ENCODE measurements around the gene ADAMTSL4.
"Not testable (repeated sequence)": the region's sequence is repeated elsewhere in the genome, so short reads cannot be mapped to it uniquely, and the experiment has no call there.

Gene ADAMTSL4

DNA sequence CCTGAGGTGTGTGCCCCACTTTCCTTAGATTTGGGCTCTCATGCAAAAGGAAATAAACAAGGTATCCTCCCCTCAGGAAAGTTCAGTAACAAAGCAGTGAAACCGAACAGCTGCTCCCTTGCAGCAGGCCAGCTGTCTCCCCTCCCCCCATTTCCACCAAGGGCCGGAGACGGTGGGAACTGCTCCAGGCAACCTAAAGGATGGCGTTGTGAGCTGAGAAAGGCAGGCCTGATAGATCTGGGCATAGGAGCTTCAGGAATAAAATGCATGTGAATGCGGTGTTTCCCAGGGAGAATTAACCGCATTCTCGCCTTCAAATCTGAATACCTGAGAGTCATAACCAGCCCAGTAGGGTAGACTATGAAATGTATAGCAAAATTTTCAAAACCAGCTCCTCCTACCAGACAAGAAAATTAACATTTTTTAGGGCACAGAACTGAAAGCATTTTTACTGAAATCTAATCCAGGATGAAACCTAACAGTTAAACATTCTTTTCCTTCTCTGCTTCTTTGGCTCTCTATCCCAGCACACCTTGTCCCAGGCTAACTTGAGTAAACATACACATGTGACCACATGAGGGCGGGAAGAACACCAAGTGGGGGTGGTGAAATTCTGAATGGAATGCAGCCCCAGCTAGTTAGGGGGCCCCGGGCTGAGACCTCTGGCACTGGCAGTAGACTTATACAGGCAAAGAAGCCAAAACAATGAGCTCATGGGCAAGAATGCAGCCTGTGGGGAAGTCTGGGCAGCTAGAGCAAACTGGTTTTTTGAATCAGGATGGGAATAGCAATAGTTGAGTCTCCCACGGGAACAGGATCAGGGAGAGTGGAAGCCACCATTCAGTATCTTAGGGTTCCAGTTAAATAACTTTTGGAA lies 18.7 kb downstream of the ADAMTSL4 start:
- ATAC-seq (replicated peaks; ENCODE audit: extremely low read depth, poor library complexity, severe bottlenecking) (peak; percentile 11), DNase-seq (ENCODE audit: low spot score in 2 of 2) (no peak)
- peaks cover 62% of the 10 kb centered on the region for H3K36me3 Mint-ChIP-seq (ENCODE audit: insufficient read depth)
- H3K9me3 Mint-ChIP-seq, result no peaks in the 10 kb centered on the region
- peak overlapping the region; percentile 99 for H3K4me3 Mint-ChIP-seq
- H3K4me1 Mint-ChIP-seq, result peaks cover 65% of the 10 kb centered on the region
- no peaks in the 10 kb centered on the region for H3K27me3 Mint-ChIP-seq
- peak overlapping the region; percentile 93 for H3K27ac Mint-ChIP-seq (ENCODE audit: low read depth)

DNA sequence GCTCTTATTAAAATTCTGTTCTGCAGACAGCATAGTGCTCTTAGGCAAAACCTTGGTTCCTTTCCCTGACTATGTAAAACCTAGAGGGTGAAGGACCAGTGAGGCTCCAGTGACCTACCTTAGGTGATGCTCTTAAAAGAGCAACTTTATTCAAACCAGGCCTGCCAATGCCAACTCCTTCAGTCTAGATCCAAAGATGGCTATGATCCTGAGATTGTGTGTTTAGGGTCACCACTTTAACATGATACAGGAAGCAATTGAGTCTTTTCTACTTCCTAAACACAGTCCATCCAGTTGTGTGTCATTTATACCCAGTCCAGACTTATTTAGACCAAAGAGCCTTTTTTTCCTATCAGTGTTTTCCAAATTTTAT lies 19.4 kb downstream of the ADAMTSL4 start:
- H3K36me3 Mint-ChIP-seq (ENCODE audit: insufficient read depth), result peaks cover 64% of the 10 kb centered on the region
- no peaks in the 10 kb centered on the region for H3K9me3 Mint-ChIP-seq
- peak overlapping the region; percentile 93 for H3K27ac Mint-ChIP-seq (ENCODE audit: low read depth)
- ATAC-seq (replicated peaks; ENCODE audit: extremely low read depth, poor library complexity, severe bottlenecking), result no peak
- H3K4me1 Mint-ChIP-seq, result peaks cover 59% of the 10 kb centered on the region
- H3K4me3 Mint-ChIP-seq, result peak overlapping the region; percentile 99
- H3K27me3 Mint-ChIP-seq, result no peaks in the 10 kb centered on the region
- DNase-seq (ENCODE audit: low spot score in 2 of 2), result no peak

DNA sequence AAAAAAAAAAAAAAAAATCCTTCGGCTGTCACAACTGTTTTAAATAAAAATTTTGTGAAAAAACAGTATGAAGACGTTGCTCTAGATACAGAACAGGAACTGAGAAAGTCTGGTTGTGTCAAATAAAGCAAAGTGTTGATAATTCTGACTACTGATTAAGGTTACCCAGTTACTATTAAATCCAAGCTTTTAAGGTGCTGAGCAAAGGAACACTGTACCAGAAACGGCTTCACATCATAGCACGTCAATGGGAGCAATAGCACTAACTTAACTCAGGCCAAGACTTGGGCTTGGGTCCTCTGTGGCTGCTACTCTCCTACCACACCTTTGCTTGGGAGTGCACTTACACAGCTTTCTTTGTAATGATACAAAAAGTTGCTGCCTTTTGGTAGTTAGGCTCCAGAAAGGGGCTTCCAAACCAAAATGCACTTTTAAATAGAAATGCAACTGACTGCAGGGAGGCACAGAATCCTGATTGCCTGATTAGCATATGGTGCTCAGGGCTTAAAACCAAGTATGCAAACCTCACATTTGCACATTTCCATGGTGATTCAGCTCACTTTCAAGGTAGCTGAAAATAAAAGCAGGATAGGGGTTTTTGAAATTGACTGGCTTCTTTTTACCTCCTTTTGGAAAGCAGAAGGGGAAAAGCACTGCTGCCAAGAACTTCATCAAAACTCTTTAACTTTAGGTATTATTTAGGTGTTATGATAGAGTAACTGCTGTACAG lies 23.9 kb downstream of the ADAMTSL4 start:
- Mint-ChIP-seq H3K36me3 (ENCODE audit: insufficient read depth) (peaks cover 94% of the 10 kb centered on the region), H3K27ac (ENCODE audit: low read depth) (peak overlapping the region; percentile 98), H3K9me3 (no peaks in the 10 kb centered on the region), H3K4me3 (peak overlapping the region; percentile 99), H3K27me3 (no peaks in the 10 kb centered on the region), H3K4me1 (peaks cover 70% of the 10 kb centered on the region)
- ATAC-seq (replicated peaks; ENCODE audit: extremely low read depth, poor library complexity, severe bottlenecking) (no peak), DNase-seq (ENCODE audit: low spot score in 2 of 2) (no peak)

- not testable (repeated sequence) for DNase-seq (ENCODE audit: low spot score in 2 of 2); ATAC-seq (replicated peaks; ENCODE audit: extremely low read depth, poor library complexity, severe bottlenecking); H3K27me3 Mint-ChIP-seq; H3K9me3 Mint-ChIP-seq
- Mint-ChIP-seq H3K36me3 (ENCODE audit: insufficient read depth) (peaks cover 97% of the 10 kb centered on the region), H3K4me1 (peaks cover 65% of the 10 kb centered on the region), H3K4me3 (peak overlapping the region; percentile 99), H3K27ac (ENCODE audit: low read depth) (peak overlapping the region; percentile 98)
These were observed 24.5 kb downstream of the ADAMTSL4 start for GRCh38 chr1:150573648-150574071.

DNA sequence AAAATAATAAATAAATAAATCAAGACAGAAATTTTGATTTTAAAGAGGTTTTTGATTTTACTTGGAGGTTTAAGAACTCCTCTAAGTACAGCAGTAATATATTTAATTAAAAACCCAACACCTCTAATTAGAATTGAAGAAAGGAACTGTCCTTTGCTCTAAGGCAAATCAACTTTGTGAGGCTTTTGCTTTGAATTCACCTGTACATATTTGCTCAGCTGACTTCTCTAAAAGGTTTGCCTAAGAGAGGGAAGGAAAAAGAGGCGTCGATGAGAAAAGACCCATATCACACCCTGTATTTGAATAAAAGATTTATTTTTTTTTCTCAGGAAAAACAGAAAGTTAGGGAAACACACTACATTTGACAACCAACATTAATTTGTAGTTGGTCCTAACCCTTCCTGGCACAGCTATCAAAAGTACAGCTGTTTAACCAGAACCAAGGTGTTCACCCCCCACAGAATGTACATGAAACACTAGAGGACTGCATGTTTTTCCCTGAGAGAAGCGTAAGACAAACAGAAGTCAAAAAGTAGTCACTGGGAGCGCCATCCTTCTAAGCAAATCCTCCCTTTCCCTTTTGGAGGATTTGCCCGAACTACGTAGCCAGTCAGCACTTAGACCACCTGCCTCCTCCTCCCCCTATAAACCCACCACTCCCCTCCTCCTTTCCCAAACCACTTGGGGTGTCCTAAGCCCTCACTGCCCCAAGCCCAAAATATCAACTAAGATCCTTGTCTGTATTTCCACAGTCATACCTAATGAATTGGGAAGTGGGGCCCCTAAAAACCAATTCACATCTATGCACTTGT lies 25.3 kb downstream of the ADAMTSL4 start:
- peak overlapping the region; percentile 98 for H3K27ac Mint-ChIP-seq (ENCODE audit: low read depth)
- no peaks in the 10 kb centered on the region for H3K27me3 Mint-ChIP-seq
- H3K36me3 Mint-ChIP-seq (ENCODE audit: insufficient read depth), result peaks cover 97% of the 10 kb centered on the region
- peak overlapping the region; percentile 99 for H3K4me3 Mint-ChIP-seq
- H3K9me3 Mint-ChIP-seq, result no peaks in the 10 kb centered on the region
- peaks cover 57% of the 10 kb centered on the region for H3K4me1 Mint-ChIP-seq
- ATAC-seq (replicated peaks; ENCODE audit: extremely low read depth, poor library complexity, severe bottlenecking) (no peak), DNase-seq (ENCODE audit: low spot score in 2 of 2) (no peak)

DNA sequence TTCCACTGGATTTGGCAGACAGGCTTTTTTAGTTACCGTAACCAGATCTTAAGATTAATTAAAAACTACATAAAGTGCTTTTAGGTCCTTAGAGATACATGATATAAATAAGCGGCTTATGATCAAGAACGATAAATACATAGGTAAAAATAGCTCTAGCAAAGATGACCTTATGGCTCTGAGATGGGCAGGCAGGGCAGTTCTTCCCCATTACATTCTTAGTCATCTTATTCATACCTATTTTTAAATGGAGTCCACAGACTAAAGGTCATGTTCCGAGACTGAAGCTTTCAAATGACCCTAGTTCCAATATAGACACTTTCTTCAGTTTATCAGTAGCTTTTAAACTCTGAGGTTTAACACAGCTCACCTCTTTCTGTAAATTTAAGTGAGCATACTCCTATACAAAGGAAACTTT lies 25.9 kb downstream of the ADAMTSL4 start:
- Mint-ChIP-seq H3K9me3 (no peaks in the 10 kb centered on the region), H3K4me1 (peaks cover 54% of the 10 kb centered on the region), H3K36me3 (ENCODE audit: insufficient read depth) (peaks cover 93% of the 10 kb centered on the region), H3K4me3 (peak overlapping the region; percentile 99), H3K27me3 (no peaks in the 10 kb centered on the region), H3K27ac (ENCODE audit: low read depth) (peak overlapping the region; percentile 98)
- ATAC-seq (replicated peaks; ENCODE audit: extremely low read depth, poor library complexity, severe bottlenecking) (no peak), DNase-seq (ENCODE audit: low spot score in 2 of 2) (no peak)

DNA sequence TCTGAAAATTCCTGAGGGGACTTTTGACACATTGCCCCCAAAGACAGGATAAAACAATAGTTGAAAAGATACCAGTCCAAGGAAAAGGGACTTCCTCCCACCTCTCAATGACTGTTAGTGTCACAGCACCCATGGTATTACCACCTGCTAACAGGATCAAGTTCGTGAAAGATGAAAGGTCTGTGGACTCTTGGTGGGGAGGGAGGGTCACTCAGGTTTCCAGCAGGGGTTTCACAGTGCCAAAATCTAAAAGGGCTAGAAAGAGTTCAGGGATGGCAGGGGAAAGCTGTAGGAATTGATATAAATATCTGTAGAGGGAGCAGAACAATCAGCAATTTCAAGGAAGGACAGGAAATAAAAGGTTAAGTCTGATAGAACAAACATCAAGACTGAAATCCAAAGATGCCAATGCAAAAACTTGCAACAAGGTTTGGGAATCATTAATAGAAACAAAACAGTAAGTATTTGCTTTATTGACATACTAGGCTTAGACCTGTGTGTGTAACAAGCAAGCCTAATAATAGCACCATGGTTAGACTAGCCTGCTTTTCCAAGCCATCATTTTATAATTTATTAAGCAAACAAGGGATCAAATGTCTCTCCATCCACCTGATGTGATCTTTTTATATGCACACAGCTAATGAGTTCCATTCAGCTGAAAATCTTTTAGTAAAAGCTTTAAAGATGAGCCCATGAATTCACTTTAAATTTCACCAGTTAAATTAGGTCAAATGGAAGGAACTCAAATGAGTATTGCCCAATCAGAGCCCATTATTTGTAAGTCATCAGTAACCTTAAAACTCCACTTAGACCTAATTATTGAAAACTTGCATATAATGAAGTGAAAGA lies 26.5 kb downstream of the ADAMTSL4 start:
- peaks cover 91% of the 10 kb centered on the region for H3K36me3 Mint-ChIP-seq (ENCODE audit: insufficient read depth)
- peaks cover 54% of the 10 kb centered on the region for H3K4me1 Mint-ChIP-seq

GRCh38 chr1:150576367-150576711 lies 27.1 kb downstream of the ADAMTSL4 start:
- Mint-ChIP-seq H3K9me3 (no peaks in the 10 kb centered on the region), H3K4me1 (peaks cover 51% of the 10 kb centered on the region), H3K27ac (ENCODE audit: low read depth) (peak overlapping the region; percentile 98), H3K27me3 (no peaks in the 10 kb centered on the region), H3K36me3 (ENCODE audit: insufficient read depth) (peaks cover 85% of the 10 kb centered on the region), H3K4me3 (peak overlapping the region; percentile 99)
- no peak for ATAC-seq (replicated peaks; ENCODE audit: extremely low read depth, poor library complexity, severe bottlenecking)
- DNase-seq (ENCODE audit: low spot score in 2 of 2), result no peak

More for the DNA sequence above, 26.5 kb downstream of the ADAMTSL4 start:
- DNase-seq (ENCODE audit: low spot score in 2 of 2) (no peak), ATAC-seq (replicated peaks; ENCODE audit: extremely low read depth, poor library complexity, severe bottlenecking) (no peak)
- Mint-ChIP-seq H3K27ac (ENCODE audit: low read depth) (peak overlapping the region; percentile 98), H3K27me3 (no peaks in the 10 kb centered on the region), H3K4me3 (peak overlapping the region; percentile 99), H3K9me3 (no peaks in the 10 kb centered on the region)

- DNase-seq (ENCODE audit: low spot score in 2 of 2), result no peak
- Mint-ChIP-seq H3K27me3 (no peaks in the 10 kb centered on the region), H3K9me3 (no peaks in the 10 kb centered on the region), H3K4me3 (peak overlapping the region; percentile 99), H3K27ac (ENCODE audit: low read depth) (peak overlapping the region; percentile 98), H3K36me3 (ENCODE audit: insufficient read depth) (peaks cover 78% of the 10 kb centered on the region), H3K4me1 (peaks cover 51% of the 10 kb centered on the region)
- ATAC-seq (replicated peaks; ENCODE audit: extremely low read depth, poor library complexity, severe bottlenecking), result no peak
These were observed 27.8 kb downstream of the ADAMTSL4 start for GRCh38 chr1:150576794-150577556.

GRCh38 chr1:150577557-150578271 lies 28.5 kb downstream of the ADAMTSL4 start:
- Mint-ChIP-seq H3K4me1 (peaks cover 56% of the 10 kb centered on the region), H3K9me3 (no peaks in the 10 kb centered on the region), H3K36me3 (ENCODE audit: insufficient read depth) (peaks cover 72% of the 10 kb centered on the region), H3K27ac (ENCODE audit: low read depth) (peak overlapping the region; percentile 98), H3K4me3 (peak overlapping the region; percentile 99), H3K27me3 (no peaks in the 10 kb centered on the region)
- ATAC-seq (replicated peaks; ENCODE audit: extremely low read depth, poor library complexity, severe bottlenecking) (peak; percentile 29), DNase-seq (ENCODE audit: low spot score in 2 of 2) (no peak)

Data from central memory CD8-positive, alpha-beta T cell (primary cell).